ENCODE results near the gene ASTN2. TPM values are rescaled to one million over a fixed set of nuclear protein-coding genes. Genes with fewer than 3 reads are reported as not detected.

ASTN2 gene
- total RNA-seq, 4 donors from 2014 or later, result 3.2 to 7.0 (median 5.4) TPM

DNA sequence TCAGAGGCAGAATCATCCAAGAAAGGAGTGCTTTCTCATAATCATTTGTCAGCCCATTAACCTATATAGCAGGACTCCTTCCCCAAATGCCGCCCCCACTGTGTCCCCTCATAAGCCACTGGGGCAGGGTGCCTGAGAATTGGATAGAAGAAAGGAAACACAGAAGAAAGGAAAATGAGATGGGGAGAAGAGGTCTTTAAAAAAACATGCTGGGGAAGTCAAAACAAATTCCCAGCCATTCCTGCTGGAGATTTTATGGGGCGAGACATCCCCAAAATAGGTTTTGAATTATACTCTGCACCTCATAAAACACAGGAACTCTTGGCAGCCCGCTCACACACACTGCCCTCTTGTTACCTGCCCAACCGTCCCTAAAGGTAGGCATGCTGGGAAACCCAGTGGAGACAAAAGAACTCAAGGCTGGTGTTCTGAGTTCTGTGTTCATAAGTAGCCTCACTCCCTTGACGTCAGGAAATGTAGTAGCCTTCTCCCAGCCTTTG, 19.7 kb downstream of the ASTN2 start:
- TF ChIP-seq, protein P1, sequence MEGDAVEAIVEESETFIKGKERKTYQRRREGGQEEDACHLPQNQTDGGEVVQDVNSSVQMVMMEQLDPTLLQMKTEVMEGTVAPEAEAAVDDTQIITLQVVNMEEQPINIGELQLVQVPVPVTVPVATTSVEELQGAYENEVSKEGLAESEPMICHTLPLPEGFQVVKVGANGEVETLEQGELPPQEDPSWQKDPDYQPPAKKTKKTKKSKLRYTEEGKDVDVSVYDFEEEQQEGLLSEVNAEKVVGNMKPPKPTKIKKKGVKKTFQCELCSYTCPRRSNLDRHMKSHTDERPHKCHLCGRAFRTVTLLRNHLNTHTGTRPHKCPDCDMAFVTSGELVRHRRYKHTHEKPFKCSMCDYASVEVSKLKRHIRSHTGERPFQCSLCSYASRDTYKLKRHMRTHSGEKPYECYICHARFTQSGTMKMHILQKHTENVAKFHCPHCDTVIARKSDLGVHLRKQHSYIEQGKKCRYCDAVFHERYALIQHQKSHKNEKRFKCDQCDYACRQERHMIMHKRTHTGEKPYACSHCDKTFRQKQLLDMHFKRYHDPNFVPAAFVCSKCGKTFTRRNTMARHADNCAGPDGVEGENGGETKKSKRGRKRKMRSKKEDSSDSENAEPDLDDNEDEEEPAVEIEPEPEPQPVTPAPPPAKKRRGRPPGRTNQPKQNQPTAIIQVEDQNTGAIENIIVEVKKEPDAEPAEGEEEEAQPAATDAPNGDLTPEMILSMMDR (IDR thresholded peaks at IDR 0.05; ENCODE audit: low read depth), result no peak

GRCh38 chr9:117394655-117395054, 20.2 kb downstream of the ASTN2 start:
- TF ChIP-seq, protein P1 (IDR thresholded peaks at IDR 0.05; ENCODE audit: low read depth), result no peak

DNA sequence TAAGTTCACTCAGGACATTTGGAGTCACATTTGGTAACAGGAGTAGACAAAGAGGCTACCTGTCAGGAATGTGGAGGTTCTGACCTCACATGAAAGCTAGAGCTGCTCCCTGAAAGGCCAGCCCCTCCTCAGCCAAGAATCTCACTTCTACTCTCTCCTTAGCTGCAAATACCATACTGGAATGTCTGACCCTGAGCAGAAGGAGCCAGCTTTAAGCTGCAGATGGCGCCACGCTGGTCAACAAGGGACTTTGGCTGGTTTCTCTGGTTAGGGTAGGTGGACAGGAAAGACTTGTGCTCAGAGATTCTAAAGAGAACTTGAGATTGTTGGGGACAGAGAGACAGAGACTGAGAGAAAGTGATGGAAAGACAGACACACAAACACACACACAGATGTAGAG, 21.9 kb downstream of the ASTN2 start:
- TF ChIP-seq, protein P1 (IDR thresholded peaks at IDR 0.05; ENCODE audit: low read depth), result no peak

GRCh38 chr9:117387422-117387821, 27.4 kb downstream of the ASTN2 start:
- TF ChIP-seq, protein P1 (IDR thresholded peaks at IDR 0.05; ENCODE audit: low read depth), result no peak

GRCh38 chr9:117379341-117379740, 35.5 kb downstream of the ASTN2 start:
- TF ChIP-seq, protein P1 (IDR thresholded peaks at IDR 0.05; ENCODE audit: low read depth), result no peak

GRCh38 chr9:117377046-117377445, 37.8 kb downstream of the ASTN2 start:
- TF ChIP-seq, protein P1 (IDR thresholded peaks at IDR 0.05; ENCODE audit: low read depth), result no peak

DNA sequence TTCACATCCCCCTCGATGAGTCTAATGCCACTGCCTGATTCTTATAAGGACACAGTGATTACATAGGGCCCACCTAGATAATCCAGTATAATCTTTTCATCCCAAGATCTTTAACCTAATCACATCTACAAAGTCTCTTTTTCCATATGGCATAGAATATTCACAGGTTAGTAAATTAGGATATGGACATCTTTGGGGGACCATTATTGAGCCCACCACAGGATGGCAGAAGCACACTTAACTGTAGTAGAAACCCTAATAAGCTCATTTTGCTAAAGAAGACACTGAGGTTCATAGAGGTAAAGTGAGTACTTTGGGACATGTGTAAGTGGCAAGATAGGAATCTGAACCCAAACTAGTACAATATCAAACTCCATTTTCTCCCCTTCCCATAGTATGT, 38.9 kb downstream of the ASTN2 start:
- TF ChIP-seq, protein P1 (IDR thresholded peaks at IDR 0.05; ENCODE audit: low read depth), result no peak
